ENCODE results near the gene FLYWCH2.

Gene FLYWCH2

DNA sequence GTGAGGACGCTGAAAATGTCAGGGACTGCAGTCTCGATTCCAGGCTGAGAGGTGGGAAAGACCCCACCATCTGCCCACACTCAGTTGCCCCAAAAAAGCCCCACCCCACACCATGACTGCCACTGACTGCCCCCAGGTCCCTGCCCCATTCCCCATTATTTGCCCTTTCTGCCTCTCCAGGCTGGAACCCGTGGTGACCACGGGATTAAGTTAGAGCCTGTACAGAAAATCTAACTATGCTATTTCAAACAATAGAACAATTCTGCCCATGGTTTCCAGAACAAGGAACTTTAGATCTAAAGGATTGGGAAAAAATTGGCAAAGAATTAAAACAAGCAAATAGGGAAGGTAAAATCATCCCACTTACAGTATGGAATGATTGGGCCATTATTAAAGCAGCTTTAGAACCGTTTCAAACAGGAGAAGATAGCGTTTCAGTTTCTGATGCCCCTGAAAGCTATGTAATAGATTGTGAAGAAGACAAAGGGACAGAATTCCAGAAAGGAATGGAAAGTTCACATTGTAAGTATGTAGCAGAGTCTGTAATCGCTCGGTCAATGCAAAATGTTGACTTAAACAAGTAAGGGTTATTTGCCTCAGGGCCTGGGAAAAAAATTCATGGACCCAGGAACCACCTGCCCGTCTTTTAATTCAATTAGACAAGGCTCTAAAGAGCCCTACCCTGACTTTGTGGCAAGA, 43.1 kb downstream of the FLYWCH2 start (continued):
- TF ChIP-seq, protein P1, sequence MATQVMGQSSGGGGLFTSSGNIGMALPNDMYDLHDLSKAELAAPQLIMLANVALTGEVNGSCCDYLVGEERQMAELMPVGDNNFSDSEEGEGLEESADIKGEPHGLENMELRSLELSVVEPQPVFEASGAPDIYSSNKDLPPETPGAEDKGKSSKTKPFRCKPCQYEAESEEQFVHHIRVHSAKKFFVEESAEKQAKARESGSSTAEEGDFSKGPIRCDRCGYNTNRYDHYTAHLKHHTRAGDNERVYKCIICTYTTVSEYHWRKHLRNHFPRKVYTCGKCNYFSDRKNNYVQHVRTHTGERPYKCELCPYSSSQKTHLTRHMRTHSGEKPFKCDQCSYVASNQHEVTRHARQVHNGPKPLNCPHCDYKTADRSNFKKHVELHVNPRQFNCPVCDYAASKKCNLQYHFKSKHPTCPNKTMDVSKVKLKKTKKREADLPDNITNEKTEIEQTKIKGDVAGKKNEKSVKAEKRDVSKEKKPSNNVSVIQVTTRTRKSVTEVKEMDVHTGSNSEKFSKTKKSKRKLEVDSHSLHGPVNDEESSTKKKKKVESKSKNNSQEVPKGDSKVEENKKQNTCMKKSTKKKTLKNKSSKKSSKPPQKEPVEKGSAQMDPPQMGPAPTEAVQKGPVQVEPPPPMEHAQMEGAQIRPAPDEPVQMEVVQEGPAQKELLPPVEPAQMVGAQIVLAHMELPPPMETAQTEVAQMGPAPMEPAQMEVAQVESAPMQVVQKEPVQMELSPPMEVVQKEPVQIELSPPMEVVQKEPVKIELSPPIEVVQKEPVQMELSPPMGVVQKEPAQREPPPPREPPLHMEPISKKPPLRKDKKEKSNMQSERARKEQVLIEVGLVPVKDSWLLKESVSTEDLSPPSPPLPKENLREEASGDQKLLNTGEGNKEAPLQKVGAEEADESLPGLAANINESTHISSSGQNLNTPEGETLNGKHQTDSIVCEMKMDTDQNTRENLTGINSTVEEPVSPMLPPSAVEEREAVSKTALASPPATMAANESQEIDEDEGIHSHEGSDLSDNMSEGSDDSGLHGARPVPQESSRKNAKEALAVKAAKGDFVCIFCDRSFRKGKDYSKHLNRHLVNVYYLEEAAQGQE (tag by site-specific recombination; IDR thresholded peaks at IDR 0.05) = no peak
- TF ChIP-seq ZNF324 (tag by site-specific recombination; IDR thresholded peaks at IDR 0.05) = no peak

- no peak overlapping the region for H3K4me3 ChIP-seq (ENCODE audit: low read depth, low read length)
- TF ChIP-seq ZNF350 (tag by site-specific recombination; IDR thresholded peaks at IDR 0.05) (no peak), ZNF157 (tag by site-specific recombination; IDR thresholded peaks at IDR 0.05) (no peak), ZNF561 (tag by site-specific recombination; IDR thresholded peaks at IDR 0.05; ENCODE audit: borderline replicate concordance) (no peak), ZNF792 (tag by site-specific recombination; IDR thresholded peaks at IDR 0.05) (no peak), ZFHX2 (tag by site-specific recombination; conservative IDR thresholded peaks at IDR 0.05) (no peak), ZNF391 (tag by site-specific recombination; IDR thresholded peaks at IDR 0.05; ENCODE audit: borderline replicate concordance, low read depth) (no peak), ZNF677 (tag by site-specific recombination; IDR thresholded peaks at IDR 0.05) (no peak), ZNF354C (tag by site-specific recombination; IDR thresholded peaks at IDR 0.05; ENCODE audit: borderline replicate concordance, low read depth) (no peak), GLIS1 (tag by site-specific recombination; IDR thresholded peaks at IDR 0.05) (no peak), ZNF544 (tag by site-specific recombination; IDR thresholded peaks at IDR 0.05) (no peak), ZBTB48 (tag by site-specific recombination; IDR thresholded peaks at IDR 0.05) (no peak), ZNF37A (tag by site-specific recombination; IDR thresholded peaks at IDR 0.05) (no peak), ZNF701 (tag by site-specific recombination; IDR thresholded peaks at IDR 0.05) (no peak), ZFP69B (tag by site-specific recombination; IDR thresholded peaks at IDR 0.05) (no peak)
- TF ChIP-seq, protein P2, sequence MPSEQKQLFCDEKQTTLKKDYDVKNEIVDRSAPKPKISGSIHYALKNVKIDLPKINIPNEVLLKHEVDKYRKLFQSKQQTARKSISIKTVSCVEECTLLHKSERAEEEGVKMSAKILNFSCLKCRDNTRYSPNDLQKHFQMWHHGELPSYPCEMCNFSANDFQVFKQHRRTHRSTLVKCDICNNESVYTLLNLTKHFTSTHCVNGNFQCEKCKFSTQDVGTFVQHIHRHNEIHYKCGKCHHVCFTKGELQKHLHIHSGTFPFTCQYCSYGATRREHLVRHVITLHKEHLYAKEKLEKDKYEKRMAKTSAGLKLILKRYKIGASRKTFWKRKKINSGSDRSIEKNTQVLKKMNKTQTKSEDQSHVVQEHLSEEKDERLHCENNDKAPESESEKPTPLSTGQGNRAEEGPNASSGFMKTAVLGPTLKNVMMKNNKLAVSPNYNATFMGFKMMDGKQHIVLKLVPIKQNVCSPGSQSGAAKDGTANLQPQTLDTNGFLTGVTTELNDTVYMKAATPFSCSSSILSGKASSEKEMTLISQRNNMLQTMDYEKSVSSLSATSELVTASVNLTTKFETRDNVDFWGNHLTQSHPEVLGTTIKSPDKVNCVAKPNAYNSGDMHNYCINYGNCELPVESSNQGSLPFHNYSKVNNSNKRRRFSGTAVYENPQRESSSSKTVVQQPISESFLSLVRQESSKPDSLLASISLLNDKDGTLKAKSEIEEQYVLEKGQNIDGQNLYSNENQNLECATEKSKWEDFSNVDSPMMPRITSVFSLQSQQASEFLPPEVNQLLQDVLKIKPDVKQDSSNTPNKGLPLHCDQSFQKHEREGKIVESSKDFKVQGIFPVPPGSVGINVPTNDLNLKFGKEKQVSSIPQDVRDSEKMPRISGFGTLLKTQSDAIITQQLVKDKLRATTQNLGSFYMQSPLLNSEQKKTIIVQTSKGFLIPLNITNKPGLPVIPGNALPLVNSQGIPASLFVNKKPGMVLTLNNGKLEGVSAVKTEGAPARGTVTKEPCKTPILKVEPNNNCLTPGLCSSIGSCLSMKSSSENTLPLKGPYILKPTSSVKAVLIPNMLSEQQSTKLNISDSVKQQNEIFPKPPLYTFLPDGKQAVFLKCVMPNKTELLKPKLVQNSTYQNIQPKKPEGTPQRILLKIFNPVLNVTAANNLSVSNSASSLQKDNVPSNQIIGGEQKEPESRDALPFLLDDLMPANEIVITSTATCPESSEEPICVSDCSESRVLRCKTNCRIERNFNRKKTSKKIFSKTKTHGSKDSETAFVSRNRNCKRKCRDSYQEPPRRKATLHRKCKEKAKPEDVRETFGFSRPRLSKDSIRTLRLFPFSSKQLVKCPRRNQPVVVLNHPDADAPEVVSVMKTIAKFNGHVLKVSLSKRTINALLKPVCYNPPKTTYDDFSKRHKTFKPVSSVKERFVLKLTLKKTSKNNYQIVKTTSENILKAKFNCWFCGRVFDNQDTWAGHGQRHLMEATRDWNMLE (tag by site-specific recombination; conservative IDR thresholded peaks at IDR 0.05; ENCODE audit: low read depth) = no peak
- ChIA-PET POLR2A (interaction anchor here (0.6 to 1.5 kb wide), 3 partner anchors 21 to 43 kb away, joined by 3 to 6 read pairs (median 3); partner anchors contain the start of gene FLYWCH2), CTCF (interaction anchor here (0.6 to 3.2 kb wide), 39 partner anchors 8 to 688 kb away, joined by 3 to 23 read pairs (median 6); partner anchors contain the start of genes FLYWCH1 and FLYWCH2)
- peaks cover 4 to 38% of the 10 kb centered on the region in 2 experiments; a peak in 2 of 3 replicates for H3K36me3 ChIP-seq (ENCODE audit: control insufficient read depth in 2 of 2, insufficient read depth in 1 of 2, low read length in 2 of 2)
- H3K9me3 ChIP-seq (ENCODE audit: control insufficient read depth, insufficient read depth, low read depth, low read length) = no peaks in the 10 kb centered on the region
- no peak overlapping the region for H3K27ac ChIP-seq (ENCODE audit: extremely low read depth, low read depth, low read length)
- no peaks in the 10 kb centered on the region for H3K4me1 ChIP-seq (ENCODE audit: control insufficient read depth, insufficient read depth, low read length)
Observed at GRCh38 chr16:2926650-2926999, 43.6 kb downstream of the FLYWCH2 start.

Measured in HEK293 (cell line).